Measurements from ENCODE around the gene RAB32.

DNA sequence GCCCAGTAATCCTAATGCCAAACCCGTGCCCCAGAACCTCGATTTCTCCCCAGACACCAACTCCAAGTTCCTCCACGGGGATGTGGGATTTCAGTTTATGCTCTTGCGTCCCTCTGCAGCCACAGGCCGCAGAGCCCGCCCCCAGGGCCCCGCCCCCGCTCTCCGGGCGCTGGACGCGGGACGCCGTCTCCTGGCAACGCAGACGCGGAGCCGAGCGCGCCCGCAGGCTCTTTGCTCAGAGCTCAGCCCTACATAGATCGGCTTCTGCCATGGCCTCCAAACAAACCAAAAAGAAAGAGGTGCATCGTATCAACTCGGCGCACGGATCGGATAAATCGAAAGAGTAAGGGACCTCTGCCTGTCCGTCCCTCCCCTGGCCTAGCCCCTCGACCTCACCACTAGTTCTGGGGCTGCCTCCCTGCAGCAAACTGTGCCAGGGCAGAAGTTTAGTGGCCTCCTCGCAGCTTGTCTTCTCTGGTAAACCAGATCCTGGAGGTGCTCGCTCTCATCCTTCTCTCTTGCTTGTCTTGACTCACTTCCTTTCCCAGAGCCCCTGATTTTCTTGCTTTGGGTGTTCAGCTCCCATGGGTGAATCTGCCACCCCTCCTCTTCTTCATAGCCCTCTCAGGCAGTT is 55.3 kb downstream of the RAB32 start, which contains the start of gene ADGB:
- TF ChIP-seq, protein P1, sequence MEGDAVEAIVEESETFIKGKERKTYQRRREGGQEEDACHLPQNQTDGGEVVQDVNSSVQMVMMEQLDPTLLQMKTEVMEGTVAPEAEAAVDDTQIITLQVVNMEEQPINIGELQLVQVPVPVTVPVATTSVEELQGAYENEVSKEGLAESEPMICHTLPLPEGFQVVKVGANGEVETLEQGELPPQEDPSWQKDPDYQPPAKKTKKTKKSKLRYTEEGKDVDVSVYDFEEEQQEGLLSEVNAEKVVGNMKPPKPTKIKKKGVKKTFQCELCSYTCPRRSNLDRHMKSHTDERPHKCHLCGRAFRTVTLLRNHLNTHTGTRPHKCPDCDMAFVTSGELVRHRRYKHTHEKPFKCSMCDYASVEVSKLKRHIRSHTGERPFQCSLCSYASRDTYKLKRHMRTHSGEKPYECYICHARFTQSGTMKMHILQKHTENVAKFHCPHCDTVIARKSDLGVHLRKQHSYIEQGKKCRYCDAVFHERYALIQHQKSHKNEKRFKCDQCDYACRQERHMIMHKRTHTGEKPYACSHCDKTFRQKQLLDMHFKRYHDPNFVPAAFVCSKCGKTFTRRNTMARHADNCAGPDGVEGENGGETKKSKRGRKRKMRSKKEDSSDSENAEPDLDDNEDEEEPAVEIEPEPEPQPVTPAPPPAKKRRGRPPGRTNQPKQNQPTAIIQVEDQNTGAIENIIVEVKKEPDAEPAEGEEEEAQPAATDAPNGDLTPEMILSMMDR (IDR thresholded peaks at IDR 0.05): no peak
- TF ChIP-seq ZFX (IDR thresholded peaks at IDR 0.05; ENCODE audit: borderline replicate concordance): no peak

All from 22Rv1 (cell line).